GM12873 (cell line): ENCODE data around the gene MUC5AC.

ENCODE experiments used
- CTCF ChIP-seq: IDR thresholded peaks from 2 replicates; pipeline ENCODE4 v1.5.1; 2012; ENCODE audit warnings: low read depth, mild to moderate bottlenecking, moderate library complexity, low read length, control low read depth; ENCODE audit not compliant: insufficient read depth; ENCODE audit errors: missing control alignments

Gene MUC5AC

GRCh38 chr11:1220941-1221721, 63.4 kb downstream of the MUC5AC start:
- no peak for TF ChIP-seq CTCF

GRCh38 chr11:1221848-1222311, 64.1 kb downstream of the MUC5AC start:
- no peak for TF ChIP-seq CTCF

GRCh38 chr11:1222491-1223345, 65.0 kb downstream of the MUC5AC start, which contains the start of gene MUC5B:
Gene MUC5B (plus strand): TSS chr11:1223066. CDS start chr11:1223124, 58 bp downstream.
- no peak for TF ChIP-seq CTCF

GRCh38 chr11:1223346-1224110, 65.8 kb downstream of the MUC5AC start:
- TF ChIP-seq CTCF: no peak

- no peak for TF ChIP-seq CTCF
These were observed 66.3 kb downstream of the MUC5AC start for GRCh38 chr11:1224111-1224490.

GRCh38 chr11:1224491-1225385, 67.0 kb downstream of the MUC5AC start:
- TF ChIP-seq CTCF: no peak
